Astrocyte of the spinal cord (primary cell): ENCODE results near the gene OR52E5.

Experiments used
- DNase-seq: peaks from one replicate; pipeline ENCODE4 v3.0.0; 2011; ENCODE audit warnings: low read depth, low spot score
- H3K4me3 ChIP-seq: 2 replicates; pipeline ENCODE4 v1.5.1; 2011; ENCODE audit warnings: low read depth, mild to moderate bottlenecking, low read length, moderate library complexity
- CTCF ChIP-seq: IDR thresholded peaks from 2 replicates; pipeline ENCODE4 v1.5.1; 2012; ENCODE audit warnings: low read depth, mild to moderate bottlenecking, low read length, inconsistent platforms
- in situ Hi-C: cut with HindIII; loops from 2 replicates; pipeline ENCODE4 v1.10.0; 2017; ENCODE audit warnings: low sequenced_read_pairs

Gene OR52E5

DNA sequence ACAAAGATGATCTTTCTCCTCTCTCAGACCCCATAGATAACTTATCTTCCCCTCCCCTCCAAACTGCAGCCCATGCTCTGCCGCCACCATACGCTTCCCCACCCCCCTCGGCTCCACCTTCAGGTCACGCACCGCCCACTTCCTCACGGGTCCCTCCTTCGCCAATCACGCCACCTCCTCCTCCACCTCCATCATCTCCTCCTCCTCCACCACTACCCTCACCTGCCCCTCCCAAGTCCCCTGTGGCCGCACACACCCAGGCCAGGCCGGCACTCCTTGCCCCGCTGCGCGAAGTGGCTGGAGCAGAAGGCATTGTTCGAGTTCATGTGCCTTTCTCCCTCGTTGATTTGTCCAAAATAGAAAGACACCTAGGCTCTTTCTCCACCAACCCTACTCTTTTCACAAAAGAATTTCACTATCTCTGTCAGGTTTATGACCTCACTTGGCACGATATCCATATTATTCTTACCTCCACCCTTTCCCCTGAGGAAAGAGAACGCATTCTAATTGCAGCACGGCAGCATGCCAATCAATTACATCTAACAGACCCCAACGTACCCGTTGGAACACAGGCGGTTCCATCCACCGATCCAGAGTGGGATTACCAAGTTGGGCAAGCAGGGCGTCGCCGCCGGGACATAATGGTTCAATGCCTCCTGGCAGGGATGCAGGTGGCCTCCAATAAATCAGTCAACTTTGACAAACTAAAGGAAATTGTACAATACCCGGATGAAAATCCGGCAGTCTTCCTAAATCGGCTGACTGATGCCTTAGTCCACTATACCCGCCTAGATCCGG, 36.8 kb downstream of the OR52E5 start:
- TF ChIP-seq CTCF = no peak
- DNase-seq = no peak
- in situ Hi-C loops = no loop called here
- no peak overlapping the region for H3K4me3 ChIP-seq

DNA sequence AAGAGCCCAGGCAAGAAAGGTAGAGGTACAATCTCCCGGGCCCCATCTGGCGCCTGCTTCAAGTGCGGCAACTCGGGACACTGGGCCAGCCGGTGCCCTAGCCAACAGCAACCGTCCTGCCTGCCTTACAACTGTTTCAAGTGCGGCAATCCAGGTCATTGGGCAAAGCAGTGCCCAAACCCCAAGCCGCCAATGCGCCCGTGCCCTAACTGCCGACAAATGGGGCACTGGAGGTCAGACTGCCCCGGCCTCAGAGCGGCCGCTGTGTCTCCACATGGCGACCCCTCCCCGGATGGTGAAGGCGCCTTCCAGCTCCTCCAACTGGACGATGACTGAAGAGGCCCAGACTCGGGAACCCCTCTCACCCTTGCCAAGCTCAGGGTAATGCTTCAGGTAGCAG, 37.6 kb downstream of the OR52E5 start:
- TF ChIP-seq CTCF = no peak
- in situ Hi-C loops = no loop called here
- no peak for DNase-seq
- H3K4me3 ChIP-seq = no peak overlapping the region

GRCh38 chr11:5931061-5931460, 38.1 kb downstream of the OR52E5 start:
- no peak for TF ChIP-seq CTCF

DNA sequence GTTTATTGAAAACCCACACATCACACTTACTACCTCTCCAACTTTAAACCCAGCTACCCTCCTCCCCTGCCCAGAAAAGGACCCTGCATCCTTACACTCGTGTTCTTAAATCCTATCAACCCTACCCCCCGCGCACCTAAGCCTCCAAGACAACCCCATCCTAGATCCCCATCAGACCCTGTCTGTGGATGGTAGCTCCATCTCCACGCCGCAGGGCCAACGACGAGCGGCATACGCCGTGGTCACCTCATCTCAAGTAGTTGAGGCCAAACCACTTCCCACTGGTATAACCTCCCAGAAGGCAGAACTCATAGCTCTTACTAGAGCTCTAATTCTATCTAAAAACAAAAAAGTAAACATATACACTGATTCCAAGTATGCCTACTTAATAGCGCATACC, 39.7 kb downstream of the OR52E5 start:
- no peak for DNase-seq
- in situ Hi-C loops = no loop called here
- no peak for TF ChIP-seq CTCF
- H3K4me3 ChIP-seq = no peak overlapping the region

More at GRCh38 chr11:5931061-5931460, 38.1 kb downstream of the OR52E5 start:
- DNase-seq = no peak
- H3K4me3 ChIP-seq = no peak overlapping the region
- in situ Hi-C loops = no loop called here

DNA sequence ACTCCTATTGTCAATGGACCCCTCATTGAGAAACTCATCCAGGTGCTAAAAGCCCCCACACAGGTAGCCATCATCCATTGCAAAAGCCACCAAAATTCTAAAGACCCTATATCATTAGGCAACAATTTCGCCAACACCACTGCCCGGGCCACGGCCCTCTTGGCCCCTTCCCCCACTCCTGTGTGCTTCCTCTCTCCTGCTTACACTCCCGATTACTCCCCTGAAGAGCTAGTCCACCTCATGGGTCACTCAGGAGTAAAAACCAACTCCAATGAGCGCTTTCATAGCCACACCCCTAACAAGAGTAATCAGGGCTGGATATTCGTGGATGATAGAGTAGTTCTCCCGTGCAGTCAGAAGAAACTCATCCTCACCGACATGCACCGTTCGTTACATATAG, 40.1 kb downstream of the OR52E5 start:
- H3K4me3 ChIP-seq = no peak overlapping the region
- no peak for TF ChIP-seq CTCF
- in situ Hi-C loops = no loop called here
- no peak for DNase-seq

DNA sequence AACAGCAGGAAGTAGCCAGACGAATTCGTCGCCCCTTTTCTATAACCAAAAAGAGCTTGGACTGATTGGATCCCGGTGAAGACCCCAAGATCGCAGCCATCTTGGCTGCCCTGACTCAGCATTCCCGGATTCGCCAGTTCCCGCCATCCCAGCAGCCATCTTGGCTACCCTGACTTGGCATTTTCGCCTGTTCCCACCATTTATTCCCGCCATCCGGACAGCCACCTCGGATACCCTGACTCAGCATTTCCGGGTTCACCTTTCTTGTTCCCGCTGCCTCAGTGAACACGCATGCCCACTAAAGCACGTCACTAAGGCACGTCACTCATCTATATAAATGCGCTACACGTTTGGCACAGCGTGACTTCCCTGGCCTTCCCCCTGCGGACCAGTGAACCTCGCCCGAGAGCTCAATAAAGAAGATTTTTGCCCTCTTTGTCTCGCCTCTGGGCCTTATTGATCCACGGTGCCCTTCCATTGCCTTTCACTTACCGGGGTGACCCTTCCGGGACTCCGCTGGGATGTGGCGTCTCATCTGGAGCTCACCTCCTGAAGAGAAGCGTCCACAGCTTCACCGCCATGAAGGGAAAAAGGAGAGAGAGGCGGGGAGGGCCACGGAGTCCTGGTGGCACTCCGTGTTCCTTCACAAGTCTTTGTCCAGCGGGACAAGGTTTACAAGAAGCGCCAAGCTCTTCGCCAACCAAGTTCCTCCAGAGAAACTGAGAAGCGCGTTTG, 45.0 kb downstream of the OR52E5 start:
- in situ Hi-C loops = no loop called here
- no peak overlapping the region for H3K4me3 ChIP-seq
- TF ChIP-seq CTCF = no peak
- DNase-seq = no peak
